ENCODE data around the gene TTC22.

DNA sequence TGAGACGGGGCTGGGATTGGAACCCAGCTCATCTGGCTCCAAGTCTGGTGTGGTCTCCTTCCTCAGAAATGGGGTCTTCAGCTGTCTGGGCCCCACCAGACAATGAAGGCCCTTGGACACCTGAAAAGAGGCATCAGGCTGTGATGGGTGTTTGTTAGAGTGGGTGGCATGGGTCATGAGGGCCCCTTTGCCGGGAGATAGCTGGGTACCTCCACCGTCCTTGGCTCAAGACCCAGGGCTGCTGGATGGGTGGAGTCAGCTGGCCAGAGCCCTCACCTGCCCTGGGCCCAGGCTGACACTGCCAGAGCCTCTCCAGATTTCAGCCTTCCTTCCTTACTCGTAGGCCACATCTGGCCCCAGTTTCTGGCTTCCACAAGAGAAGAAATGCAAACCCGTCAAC, 13.4 kb upstream of the TTC22 start:
- TF ChIP-seq, protein P1, sequence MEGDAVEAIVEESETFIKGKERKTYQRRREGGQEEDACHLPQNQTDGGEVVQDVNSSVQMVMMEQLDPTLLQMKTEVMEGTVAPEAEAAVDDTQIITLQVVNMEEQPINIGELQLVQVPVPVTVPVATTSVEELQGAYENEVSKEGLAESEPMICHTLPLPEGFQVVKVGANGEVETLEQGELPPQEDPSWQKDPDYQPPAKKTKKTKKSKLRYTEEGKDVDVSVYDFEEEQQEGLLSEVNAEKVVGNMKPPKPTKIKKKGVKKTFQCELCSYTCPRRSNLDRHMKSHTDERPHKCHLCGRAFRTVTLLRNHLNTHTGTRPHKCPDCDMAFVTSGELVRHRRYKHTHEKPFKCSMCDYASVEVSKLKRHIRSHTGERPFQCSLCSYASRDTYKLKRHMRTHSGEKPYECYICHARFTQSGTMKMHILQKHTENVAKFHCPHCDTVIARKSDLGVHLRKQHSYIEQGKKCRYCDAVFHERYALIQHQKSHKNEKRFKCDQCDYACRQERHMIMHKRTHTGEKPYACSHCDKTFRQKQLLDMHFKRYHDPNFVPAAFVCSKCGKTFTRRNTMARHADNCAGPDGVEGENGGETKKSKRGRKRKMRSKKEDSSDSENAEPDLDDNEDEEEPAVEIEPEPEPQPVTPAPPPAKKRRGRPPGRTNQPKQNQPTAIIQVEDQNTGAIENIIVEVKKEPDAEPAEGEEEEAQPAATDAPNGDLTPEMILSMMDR (IDR thresholded peaks at IDR 0.05), result no peak
- no peak for TF ChIP-seq EZH2 (IDR thresholded peaks at IDR 0.05)

Measured in neural progenitor cell (in vitro differentiated cells).